HCT116 (cell line): ENCODE measurements around the gene CNTN5. TPM values are rescaled to one million over a fixed set of nuclear protein-coding genes. Genes with fewer than 3 reads are reported as not detected.

Experiments
- ATAC-seq: fragments of 200-7000 bp; cut with Tn5 transposase; 2 replicates; pipeline ENCODE4 v1.9.1; 2020; ENCODE audit warnings: mild to moderate bottlenecking, moderate library complexity
- BruUV-seq: library from RNA; stranded (reverse); fragments of 400-500 nt; replicated peaks from 2 replicates; lab custom pipeline; 2021; lab: Mats Ljungman, UMichigan
- CTCF ChIA-PET: fragments of 300-600 bp; sonication (Branson Sonifier 250); formaldehyde crosslinking; loops from one replicate; lab custom pipeline; 2021; ENCODE audit warnings: antibody characterized with exemption; lab: Charles Lee
- POLR2A ChIA-PET: fragments of 300-600, 350-600 bp; sonication (Branson Sonifier 250); formaldehyde crosslinking; loops from one replicate; lab custom pipeline; 2021; ENCODE audit warnings: antibody characterized with exemption; lab: Charles Lee
- RAD21 ChIA-PET, 2 experiments: fragments of 300-600 bp; sonication (Branson Sonifier 250); formaldehyde crosslinking; loops; one replicate each; lab custom pipeline; 2023; ENCODE audit warnings: low total read pairs in 2 of 2; ENCODE audit not compliant: uncharacterized antibody in 2 of 2, unreplicated experiment in 2 of 2, low non-redundant PET in 1 of 2; lab: Charles Lee
- DNase-seq: peaks from one replicate; pipeline ENCODE4 v3.0.0-alpha.2; 2010; ENCODE audit warnings: low read depth, low spot score
- H2AFZ ChIP-seq: fragments of 200-600 bp; shearing (Covaris generic), sonication (generic); 2 replicates; pipeline ENCODE4 v1.6.1; 2017; ENCODE audit warnings: low read depth, mixed run types, mixed read lengths, antibody characterized with exemption, low read length; ENCODE audit not compliant: poor library complexity, severe bottlenecking
- H3K27ac ChIP-seq: 2 replicates; pipeline ENCODE4 v1.5.1; 2012; ENCODE audit warnings: low read depth, low read length
- H3K27me3 ChIP-seq: fragments of 200-600 bp; sonication (generic); 2 replicates; pipeline ENCODE4 v1.6.1; 2016; ENCODE audit warnings: mixed run types, low read length, mixed read lengths; ENCODE audit not compliant: insufficient read depth
- H3K36me3 ChIP-seq, 2 experiments: fragments of 200-500 bp in 1 of 2; fragments of 200-600 bp in 1 of 2; sonication (Bioruptor generic) in 1 of 2; sonication (generic) in 1 of 2; 2 replicates each; pipeline versions ENCODE4 v1.5.1 to v1.6.1; 2014 to 2016; ENCODE audit warnings: low read length in 2 of 2, inconsistent platforms in 1 of 2, mixed read lengths in 1 of 2, mixed run types in 1 of 2; ENCODE audit not compliant: insufficient read depth in 2 of 2, control insufficient read depth in 1 of 2
- H3K4me1 ChIP-seq, 2 experiments: fragments of 200-600 bp in 1 of 2; sonication (generic) in 1 of 2; 2 replicates each; pipeline versions ENCODE4 v1.5.1 to v1.6.1; 2012 to 2017; ENCODE audit warnings: low read length in 2 of 2, inconsistent platforms in 1 of 2, mild to moderate bottlenecking in 1 of 2, mixed read lengths in 1 of 2, mixed run types in 1 of 2, moderate library complexity in 1 of 2; ENCODE audit not compliant: insufficient read depth in 2 of 2, control insufficient read depth in 1 of 2
- H3K4me2 ChIP-seq: fragments of 200-600 bp; sonication (generic); 2 replicates; pipeline ENCODE4 v1.6.1; 2017; ENCODE audit warnings: mixed run types, low read length, mixed read lengths
- H3K4me3 ChIP-seq, 2 experiments: fragments of 200-600 bp in 1 of 2; sonication (generic) in 1 of 2; replicated peaks in 1 of 2; 2 replicates each; pipeline ENCODE4 v1.5.1; 2011 to 2016; ENCODE audit warnings: low read length in 2 of 2, control low read depth in 1 of 2, low read depth in 1 of 2, mild to moderate bottlenecking in 1 of 2, mixed read lengths in 1 of 2, mixed run types in 1 of 2
- H3K79me2 ChIP-seq: fragments of 200-600 bp; sonication (generic); 2 replicates; pipeline ENCODE4 v1.6.1; 2017; ENCODE audit warnings: mild to moderate bottlenecking, mixed run types, low read length, moderate library complexity, mixed read lengths; ENCODE audit not compliant: insufficient read depth
- H3K9ac ChIP-seq: fragments of 200-600 bp; sonication (generic); 2 replicates; pipeline ENCODE4 v1.6.1; 2016; ENCODE audit warnings: low read length, mixed read lengths
- H3K9me2 ChIP-seq: fragments of 200-600 bp; sonication (generic), shearing (Covaris generic); 2 replicates; pipeline ENCODE4 v1.6.1; 2017; ENCODE audit warnings: mixed run types, mild to moderate bottlenecking, moderate library complexity; ENCODE audit not compliant: insufficient read depth
- H3K9me3 ChIP-seq, 2 experiments: fragments of 200-500 bp in 1 of 2; fragments of 200-600 bp in 1 of 2; sonication (Bioruptor generic) in 1 of 2; sonication (generic) in 1 of 2; 2 replicates each; pipeline ENCODE4 v1.6.1; 2014 to 2017; ENCODE audit warnings: low read length in 2 of 2, mixed read lengths in 2 of 2, inconsistent platforms in 1 of 2, low read depth in 1 of 2, mild to moderate bottlenecking in 1 of 2, mixed run types in 1 of 2, moderate library complexity in 1 of 2; ENCODE audit not compliant: control insufficient read depth in 1 of 2, insufficient read depth in 1 of 2
- H4K20me1 ChIP-seq: fragments of 200-600 bp; sonication (generic), shearing (Covaris generic); 2 replicates; pipeline ENCODE4 v1.6.1; 2017; ENCODE audit warnings: mixed run types, mild to moderate bottlenecking, moderate library complexity; ENCODE audit not compliant: insufficient read depth
- CBX3 ChIP-seq: IDR thresholded peaks from 2 replicates; pipeline ENCODE4 v1.6.1; 2012; ENCODE audit warnings: low read depth
- CEBPB ChIP-seq: IDR thresholded peaks from 2 replicates; pipeline ENCODE4 v1.6.1; 2012; ENCODE audit warnings: low read depth
- EGR1 ChIP-seq: IDR thresholded peaks from 2 replicates; pipeline ENCODE4 v1.6.1; 2012; ENCODE audit warnings: low read depth
- ELF1 ChIP-seq: IDR thresholded peaks from 2 replicates; pipeline ENCODE4 v1.6.1; 2012; ENCODE audit warnings: low read depth, borderline replicate concordance
- EZH2 ChIP-seq: fragments of 200-600 bp; sonication (generic); IDR thresholded peaks from 2 replicates; pipeline ENCODE4 v1.6.1; 2017; ENCODE audit warnings: antibody characterized with exemption, mixed run types
- FOSL1 ChIP-seq: IDR thresholded peaks from 2 replicates; pipeline ENCODE4 v1.6.1; 2012; ENCODE audit warnings: low read depth
- JUND ChIP-seq: IDR thresholded peaks from 2 replicates; pipeline ENCODE4 v1.6.1; 2012
- MAX ChIP-seq: IDR thresholded peaks from 2 replicates; pipeline ENCODE4 v1.6.1; 2012
- POLR2A ChIP-seq: IDR thresholded peaks from 2 replicates; pipeline ENCODE4 v1.7.0; 2011; ENCODE audit warnings: borderline replicate concordance; ENCODE audit not compliant: insufficient read depth, insufficient read length; ENCODE audit errors: extremely low read depth
- RAD21 ChIP-seq: IDR thresholded peaks from 2 replicates; pipeline ENCODE4 v1.6.1; 2012; ENCODE audit warnings: low read depth, mild to moderate bottlenecking
- REST ChIP-seq: IDR thresholded peaks from 2 replicates; pipeline ENCODE4 v1.6.1; 2012; ENCODE audit warnings: low read depth
- SIN3A ChIP-seq: IDR thresholded peaks from 2 replicates; pipeline ENCODE4 v1.6.1; 2012; ENCODE audit warnings: low read depth
- SRF ChIP-seq: IDR thresholded peaks from 2 replicates; pipeline ENCODE4 v1.6.1; 2012; ENCODE audit warnings: low read depth
- ZFX ChIP-seq: fragments of 450-650 bp; IDR thresholded peaks from 2 replicates; pipeline ENCODE4 v1.6.1; 2017
- ZNF274 ChIP-seq: fragments of 200-500 bp; sonication (Bioruptor generic); IDR thresholded peaks from 2 replicates; pipeline ENCODE4 v1.6.1; 2014; ENCODE audit warnings: mild to moderate bottlenecking, low read depth, low read length, inconsistent platforms
- intact Hi-C: fragments of 100-400 bp; cut with micrococcal nuclease; formaldehyde crosslinking; loops from 2 replicates; pipeline ENCODE4 v1.10.0; 2022
- total RNA-seq: library from RNA; stranded (reverse); gene quantifications from one replicate; pipeline ENCODE4 v1.2.1, GENCODE V29; 2021; ENCODE audit not compliant: unreplicated experiment

The CNTN5 gene
- total RNA-seq, 1 experiment from 2014 or later, result not detected

GRCh38 chr11:100383357-100383865 lies 1362.7 kb downstream of the CNTN5 start (continued):
- TF ChIP-seq REST (no peak), EGR1 (no peak), ELF1 (no peak)

- no peaks in the 10 kb centered on the region for H3K4me1 ChIP-seq
- no peak overlapping the region for H3K27ac ChIP-seq
- no peak overlapping the region for H3K4me2 ChIP-seq
- no peak for ATAC-seq
- no peaks in the 10 kb centered on the region for H3K9me3 ChIP-seq
- H3K36me3 ChIP-seq, result no peaks in the 10 kb centered on the region
- no peaks in the 10 kb centered on the region for H3K27me3 ChIP-seq
- no peak for DNase-seq
- ChIA-PET POLR2A (no interaction called here), CTCF (no interaction called here), RAD21 (no interaction called here)
- intact Hi-C loops, result no loop called here
- no TSS peak for BruUV-seq
- no peak overlapping the region for H3K4me3 ChIP-seq
- H4K20me1 ChIP-seq, result no peaks in the 10 kb centered on the region; the same call in 1 of the 2 replicates
- no peaks in the 10 kb centered on the region for H3K9me2 ChIP-seq
- no peak overlapping the region for H3K9ac ChIP-seq
- no peak overlapping the region for H2AFZ ChIP-seq
- TF ChIP-seq REST, result no peak
- TF ChIP-seq SRF, result no peak
- no peak for TF ChIP-seq FOSL1
- TF ChIP-seq CBX3, result no peak
- no peak for TF ChIP-seq ZFX
- no peak for TF ChIP-seq EZH2
- no peak for TF ChIP-seq MAX
- no peak for TF ChIP-seq ZNF274
- TF ChIP-seq POLR2A, result no peak
- TF ChIP-seq ELF1, result no peak
- TF ChIP-seq SIN3A, result no peak
- no peak for TF ChIP-seq JUND
- no peak for TF ChIP-seq RAD21
- no peak for TF ChIP-seq CEBPB
- H3K79me2 ChIP-seq, result no peaks in the 10 kb centered on the region
Observed at GRCh38 chr11:100396266-100396665, 1375.5 kb downstream of the CNTN5 start.
